ENCODE measurements around the gene BUB1B.

The BUB1B gene

GRCh38 chr15:40183636-40184463 is 23.0 kb downstream of the BUB1B start:
- DNase-seq (ENCODE audit: low read depth in 2 of 2, low spot score in 1 of 2): no peak

GRCh38 chr15:40190591-40190990 is 29.7 kb downstream of the BUB1B start:
- DNase-seq (ENCODE audit: low read depth in 2 of 2, low spot score in 1 of 2): no peak

- no peak for DNase-seq (ENCODE audit: low read depth in 2 of 2, low spot score in 1 of 2)
Observed at GRCh38 chr15:40192942-40193341, 32.1 kb downstream of the BUB1B start.

GRCh38 chr15:40197434-40197833 is 36.6 kb downstream of the BUB1B start:
- no peak for DNase-seq (ENCODE audit: low read depth in 2 of 2, low spot score in 1 of 2)

- DNase-seq (ENCODE audit: low read depth in 2 of 2, low spot score in 1 of 2): no peak
Observed at GRCh38 chr15:40198355-40199085, 37.7 kb downstream of the BUB1B start.

GRCh38 chr15:40204100-40204499 is 43.2 kb downstream of the BUB1B start:
- DNase-seq (ENCODE audit: low read depth in 2 of 2, low spot score in 1 of 2): no peak

GRCh38 chr15:40217166-40217824 is 56.4 kb downstream of the BUB1B start:
- DNase-seq (ENCODE audit: low read depth in 2 of 2, low spot score in 1 of 2): no peak

- no peak for DNase-seq (ENCODE audit: low read depth in 2 of 2, low spot score in 1 of 2)
Observed at GRCh38 chr15:40219801-40220200, 58.9 kb downstream of the BUB1B start.

- no peak for DNase-seq (ENCODE audit: low read depth in 2 of 2, low spot score in 1 of 2)
Observed at GRCh38 chr15:40222131-40222530, 61.3 kb downstream of the BUB1B start.

GRCh38 chr15:40226736-40227135 is 65.9 kb downstream of the BUB1B start:
- DNase-seq (ENCODE audit: low read depth in 2 of 2, low spot score in 1 of 2): no peak

- no peak for DNase-seq (ENCODE audit: low read depth in 2 of 2, low spot score in 1 of 2)
Observed at GRCh38 chr15:40229316-40229715, 68.4 kb downstream of the BUB1B start.

- DNase-seq (ENCODE audit: low read depth in 2 of 2, low spot score in 1 of 2): no peak
Observed at GRCh38 chr15:40229956-40230355, 69.1 kb downstream of the BUB1B start.

- DNase-seq (ENCODE audit: low read depth in 2 of 2, low spot score in 1 of 2): no peak
Observed at GRCh38 chr15:40232625-40233070, 71.8 kb downstream of the BUB1B start.

- no peak for DNase-seq (ENCODE audit: low read depth in 2 of 2, low spot score in 1 of 2)
Observed at GRCh38 chr15:40233727-40234577, 73.1 kb downstream of the BUB1B start.

- no peak for DNase-seq (ENCODE audit: low read depth in 2 of 2, low spot score in 1 of 2)
Observed at GRCh38 chr15:40234783-40235182, 73.9 kb downstream of the BUB1B start.

GRCh38 chr15:40235201-40235885 is 74.5 kb downstream of the BUB1B start:
- DNase-seq (ENCODE audit: low read depth in 2 of 2, low spot score in 1 of 2): no peak

- no peak for DNase-seq (ENCODE audit: low read depth in 2 of 2, low spot score in 1 of 2)
Observed at GRCh38 chr15:40238532-40239403, 77.9 kb downstream of the BUB1B start, which contains the start of gene PAK6. TSS of gene PAK6 (plus strand) at chr15:40239063. CDS start at chr15:40264786, 25,723 bp downstream.

- DNase-seq (ENCODE audit: low read depth in 2 of 2, low spot score in 1 of 2): no peak
Observed at GRCh38 chr15:40239404-40239692, 78.5 kb downstream of the BUB1B start.

Data from stimulated activated CD8-positive, alpha-beta memory T cell treated with anti-CD3 and anti-CD28 coated beads, Interleukin-4, amount 100 ng/mL, for 4 hours (primary cell).